DMS153 treated with DMSO at 0.1 percent for 48 hours (cell line): Measurements from ENCODE around the gene A3GALT2.
"Not testable (repeated sequence)": the region's sequence is repeated elsewhere in the genome, so short reads cannot be mapped to it uniquely, and the experiment has no call there.

Source experiments
- DNase-seq: peaks from one replicate; lab custom pipeline; 2025; ENCODE audit not compliant: unreplicated experiment; lab: John Stamatoyannopoulos, UW

Gene A3GALT2

DNA sequence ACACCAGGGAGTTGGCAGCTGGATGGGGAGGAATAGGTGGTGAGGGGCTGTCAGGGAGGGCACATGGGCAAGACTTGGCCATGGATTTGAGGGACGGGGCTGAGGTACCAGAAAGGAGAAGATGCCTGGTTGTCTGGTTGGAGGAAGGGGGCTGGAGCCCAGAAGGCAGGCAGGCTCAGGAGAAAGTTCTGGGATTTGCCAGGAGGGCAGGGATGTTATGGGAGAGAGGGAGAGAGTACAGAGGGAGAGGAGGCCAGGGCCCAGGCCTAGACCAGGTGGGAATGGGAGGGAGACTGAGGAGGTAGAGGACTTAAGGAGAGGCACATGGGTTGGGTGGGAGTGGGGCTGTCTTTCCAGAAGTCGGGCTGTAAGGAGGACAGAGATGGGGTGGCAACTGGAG lies 4.3 kb downstream of the A3GALT2 start:
- DNase-seq, result no peak

- DNase-seq, result no peak
These were observed 6.5 kb downstream of the A3GALT2 start for GRCh38 chr1:33314416-33314815.

- no peak for DNase-seq
These were observed 8.5 kb downstream of the A3GALT2 start for GRCh38 chr1:33312413-33312749.

GRCh38 chr1:33311706-33312412 lies 9.0 kb downstream of the A3GALT2 start:
- no peak for DNase-seq

GRCh38 chr1:33310702-33311101 lies 10.2 kb downstream of the A3GALT2 start:
- DNase-seq, result no peak

DNA sequence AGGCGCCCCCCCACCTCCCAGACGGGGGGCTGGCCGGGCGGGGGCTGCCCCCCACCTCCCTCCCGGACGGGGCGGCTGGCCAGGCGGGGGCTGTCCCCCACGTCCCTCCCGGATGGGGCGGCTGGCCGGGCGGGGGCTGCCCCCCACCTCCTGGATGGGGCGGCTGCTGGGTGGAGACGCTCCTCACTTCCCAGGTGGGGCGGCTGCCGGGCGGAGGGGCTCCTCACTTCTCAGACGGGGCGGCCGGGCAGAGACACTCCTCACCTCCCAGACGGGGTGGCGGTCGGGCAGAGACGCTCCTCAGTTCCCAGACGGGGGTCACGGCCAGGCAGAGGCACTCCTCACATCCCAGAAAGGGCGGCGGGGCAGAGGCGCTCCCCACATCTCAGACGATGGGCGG lies 11.5 kb downstream of the A3GALT2 start:
- DNase-seq, result not testable (repeated sequence)

DNA sequence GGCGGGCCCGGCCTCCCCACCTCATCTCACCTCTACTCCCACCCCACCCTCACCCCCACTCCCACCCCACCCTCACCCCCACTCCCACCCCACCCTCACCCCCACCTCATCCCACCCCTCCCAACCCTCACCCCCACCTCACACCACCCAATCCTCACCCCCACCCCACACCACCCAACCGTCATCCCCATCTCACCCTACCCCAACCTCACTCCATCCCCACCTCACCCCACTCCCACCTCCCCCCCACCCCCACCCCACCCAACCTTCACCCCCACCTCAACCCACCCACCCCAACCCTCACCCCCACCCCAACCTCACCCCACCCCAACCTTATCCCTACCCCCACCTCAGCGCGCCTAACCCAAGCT lies 13.4 kb downstream of the A3GALT2 start:
- no peak for DNase-seq

DNA sequence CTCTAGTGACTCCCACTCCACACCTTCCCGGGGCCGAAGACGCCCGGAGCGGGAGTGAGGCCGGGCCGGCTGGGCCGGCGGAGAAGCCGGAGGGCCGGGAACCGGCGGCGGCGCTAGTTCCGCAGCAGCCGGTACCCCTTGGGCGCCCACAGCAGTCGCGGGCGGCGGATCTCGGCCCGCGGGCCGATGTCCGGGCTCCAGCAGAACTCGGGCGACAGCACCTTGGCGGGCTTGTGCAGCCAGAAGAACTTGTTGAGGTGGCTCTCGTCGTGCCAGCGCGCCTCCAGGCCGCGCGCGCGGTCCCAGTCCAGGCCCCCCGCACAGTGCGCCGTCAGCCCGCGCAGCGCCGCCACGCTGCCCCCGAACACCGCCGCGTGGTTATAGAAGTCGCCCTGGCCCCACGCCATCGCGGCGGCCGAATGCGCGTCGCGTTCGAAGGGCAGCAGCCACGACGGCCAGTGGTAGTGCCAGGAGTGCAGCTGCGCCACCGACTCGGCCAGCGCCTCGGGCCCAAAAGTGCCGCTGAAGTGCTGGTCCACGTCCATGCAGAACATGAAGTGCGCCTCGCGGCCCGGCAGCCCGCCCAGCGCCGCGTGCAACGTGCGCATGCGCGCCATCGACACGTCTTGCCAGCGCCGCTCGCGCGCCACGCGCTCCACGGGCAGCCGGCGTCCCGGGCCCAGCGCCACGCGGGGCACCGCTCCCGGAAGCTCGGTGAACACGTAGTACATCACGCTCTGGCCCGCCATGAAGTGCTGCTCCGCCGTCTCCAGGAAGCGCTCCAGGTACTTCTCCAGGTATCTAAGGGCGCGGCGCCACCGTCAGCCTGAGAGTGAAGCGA lies 14.0 kb downstream of the A3GALT2 start:
- no peak for DNase-seq

DNA sequence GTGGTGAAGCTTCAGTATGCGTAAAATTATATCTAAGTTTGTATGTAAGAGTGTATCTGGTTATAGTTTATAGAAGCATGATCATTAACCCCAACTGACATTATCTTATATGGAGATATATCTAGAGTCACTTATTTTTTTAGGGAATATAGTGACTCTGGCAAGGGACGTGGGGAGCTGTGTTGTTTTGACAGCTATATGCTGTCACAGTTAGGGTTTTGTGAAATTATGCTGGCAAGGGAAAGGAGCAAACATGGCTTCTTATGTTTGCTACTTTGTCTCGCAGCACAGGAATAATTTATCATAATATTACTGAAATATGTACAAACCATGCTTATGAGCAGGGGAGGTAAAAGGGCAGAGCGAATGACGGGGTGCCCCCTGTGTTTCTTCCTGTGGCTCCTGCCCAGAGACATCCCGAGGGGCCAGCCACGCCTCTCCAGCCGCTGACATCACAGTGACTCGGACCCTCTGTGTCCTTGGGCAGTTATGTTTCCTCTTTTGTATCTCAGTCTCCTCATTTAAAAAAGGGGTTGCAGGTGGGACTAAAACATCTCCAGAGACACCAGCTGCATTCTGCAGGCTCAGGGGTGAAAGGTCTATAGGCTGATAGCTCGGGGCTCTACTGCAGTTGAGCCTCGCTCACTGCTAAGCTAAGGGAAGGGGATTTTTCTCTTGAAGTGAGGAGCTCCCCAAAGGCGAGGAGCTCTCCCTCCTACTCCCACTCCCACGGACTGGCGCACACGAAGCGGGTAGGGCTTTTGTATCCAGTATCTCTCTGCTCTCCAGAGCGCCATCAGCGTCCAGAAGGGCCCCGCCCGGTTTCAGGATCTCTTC lies 14.9 kb downstream of the A3GALT2 start:
- DNase-seq, result no peak

DNA sequence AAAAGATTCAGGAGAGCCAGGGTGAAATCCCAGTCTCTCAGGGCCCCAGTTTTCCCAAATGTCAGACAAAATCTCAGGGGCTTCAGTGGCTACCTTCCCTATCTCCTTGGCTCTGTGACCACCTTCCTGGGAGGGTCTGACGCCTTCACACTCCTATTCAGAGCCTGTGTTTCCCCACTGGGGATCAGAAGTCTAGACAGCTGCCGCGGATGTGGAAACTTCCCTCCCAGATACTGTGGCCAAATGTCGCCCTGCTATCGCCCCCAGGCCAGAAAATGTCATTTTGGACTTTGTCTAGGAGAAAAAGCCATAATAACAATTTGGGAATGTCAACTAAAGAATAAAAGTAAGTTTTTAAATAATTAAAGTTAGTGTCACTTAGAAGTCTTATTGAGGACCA lies 15.9 kb downstream of the A3GALT2 start:
- no peak for DNase-seq

- DNase-seq, result no peak
These were observed 18.6 kb downstream of the A3GALT2 start for GRCh38 chr1:33302325-33302724.

- no peak for DNase-seq
These were observed 19.5 kb downstream of the A3GALT2 start for GRCh38 chr1:33301273-33301984.

- no peak for DNase-seq
These were observed 20.2 kb downstream of the A3GALT2 start for GRCh38 chr1:33300673-33301072.

DNA sequence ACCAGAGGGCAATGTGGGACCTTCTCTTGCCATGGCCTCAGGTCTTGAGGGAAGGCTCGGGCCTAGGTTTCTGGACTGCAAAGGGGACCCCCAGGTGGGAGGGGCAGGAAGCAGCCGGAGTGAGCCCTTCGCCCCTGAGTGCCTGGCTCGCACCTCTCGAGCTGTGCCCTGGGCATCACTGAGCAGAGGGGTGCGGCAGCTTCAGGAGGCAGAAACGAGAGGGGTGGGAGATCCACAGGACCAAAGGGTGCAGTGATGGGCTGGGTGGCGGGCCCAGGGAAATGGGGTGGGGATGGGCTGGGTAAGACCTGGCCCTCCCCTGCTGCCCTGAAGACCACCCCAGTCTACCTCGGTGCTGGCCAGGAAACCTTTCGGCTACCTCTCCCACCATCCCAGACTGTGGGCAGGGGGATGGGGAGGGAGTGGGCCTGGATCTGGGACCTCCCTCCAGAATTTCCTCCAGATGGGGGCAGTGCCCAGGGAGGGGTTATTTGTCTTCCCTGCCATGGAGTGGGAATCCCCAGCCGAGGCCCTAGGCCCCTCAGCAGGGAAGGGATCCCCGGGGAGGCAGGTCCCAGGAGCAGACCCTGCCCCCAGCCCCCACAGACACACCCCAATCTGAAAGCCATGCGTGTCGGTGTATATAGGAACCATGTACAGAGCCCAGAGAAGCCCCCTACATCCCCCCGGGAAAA lies 21.3 kb downstream of the A3GALT2 start:
- no peak for DNase-seq

DNA sequence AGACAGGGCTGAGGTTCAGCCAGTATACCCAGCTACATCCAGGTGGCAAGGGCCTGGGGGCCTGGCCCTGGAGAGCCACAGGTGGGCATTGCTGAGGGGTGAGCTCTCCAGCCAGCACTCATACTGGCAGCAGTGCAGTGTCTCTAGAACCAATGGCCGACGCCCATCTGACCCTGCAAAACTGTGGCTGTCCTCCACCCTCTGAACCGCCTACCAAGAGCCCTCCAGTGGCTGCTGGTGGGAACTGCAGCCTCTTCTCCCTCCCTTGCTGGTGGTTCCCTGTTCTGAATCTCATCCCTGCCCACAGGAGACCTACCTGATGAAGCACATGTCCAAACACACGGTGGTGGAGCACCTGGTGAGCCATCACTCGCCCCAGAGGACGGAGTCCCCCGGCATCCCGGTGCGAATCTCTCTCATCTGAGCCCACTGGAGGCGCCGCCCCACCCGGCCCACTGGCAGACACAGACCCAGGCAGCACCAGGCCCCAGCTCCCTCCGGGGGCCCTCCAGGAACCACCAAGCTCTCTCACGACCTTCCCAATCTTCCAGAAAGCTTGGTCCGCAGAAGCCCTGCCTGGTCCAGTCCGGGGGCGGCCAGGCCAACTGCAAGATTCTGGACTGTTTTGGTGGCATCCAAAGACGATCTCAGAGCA lies 22.1 kb downstream of the A3GALT2 start:
- DNase-seq, result no peak

DNA sequence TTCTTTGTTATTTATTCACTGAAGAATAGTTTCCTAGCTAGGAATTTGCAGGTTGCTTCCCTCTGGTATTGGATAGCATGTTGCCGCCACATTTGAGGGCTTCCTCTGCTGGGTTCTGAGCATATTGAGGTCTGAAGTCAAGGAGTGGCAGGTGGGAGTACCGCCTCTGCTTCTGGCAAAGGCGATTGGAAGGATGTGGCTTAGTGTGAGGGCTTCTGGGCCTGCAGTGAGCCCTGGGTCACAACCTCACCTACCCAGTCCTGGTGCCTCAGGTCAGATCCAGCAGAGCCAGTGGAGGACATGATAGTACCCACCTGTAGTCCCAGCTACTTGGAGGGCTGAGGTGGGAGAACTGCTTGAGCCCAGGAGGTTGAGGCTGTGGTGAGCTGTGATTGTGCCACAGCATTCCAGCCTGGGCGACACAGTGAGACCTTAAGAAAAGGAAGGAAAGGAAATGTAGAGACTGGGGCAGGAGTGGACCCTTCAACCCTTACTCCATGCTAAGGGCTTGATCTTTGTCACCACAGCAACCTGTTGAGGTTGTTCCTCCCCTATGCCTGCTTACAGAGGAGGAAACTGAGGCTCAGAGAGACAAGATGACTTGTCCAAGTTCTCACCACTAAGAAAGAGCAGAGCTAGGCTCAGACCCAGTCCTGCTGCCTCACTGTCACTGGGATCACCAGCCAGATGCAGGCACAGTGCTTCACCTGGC lies 22.8 kb downstream of the A3GALT2 start:
- DNase-seq, result no peak

DNA sequence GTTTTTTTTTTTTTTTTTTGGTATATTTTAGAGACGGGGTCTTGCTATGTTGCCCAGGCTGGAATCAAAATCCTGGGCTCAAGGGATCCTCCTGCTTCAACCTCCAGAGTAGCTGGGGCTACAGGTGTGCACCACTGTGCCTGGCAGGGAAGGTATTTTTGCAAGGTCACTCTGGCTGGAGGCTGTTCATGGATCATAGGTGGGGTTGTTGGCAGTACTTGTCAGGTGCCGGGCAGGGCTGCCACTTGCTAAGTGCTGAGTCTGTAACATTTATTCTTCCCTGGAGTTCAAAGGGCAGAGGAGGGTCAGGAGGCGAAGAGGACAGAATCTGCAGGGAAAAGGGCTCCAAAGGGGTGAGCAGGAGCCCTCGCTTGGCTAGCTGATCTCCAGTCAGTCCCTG lies 24.1 kb downstream of the A3GALT2 start:
- DNase-seq, result no peak

GRCh38 chr1:33296082-33296458 lies 24.8 kb downstream of the A3GALT2 start:
- DNase-seq, result no peak

DNA sequence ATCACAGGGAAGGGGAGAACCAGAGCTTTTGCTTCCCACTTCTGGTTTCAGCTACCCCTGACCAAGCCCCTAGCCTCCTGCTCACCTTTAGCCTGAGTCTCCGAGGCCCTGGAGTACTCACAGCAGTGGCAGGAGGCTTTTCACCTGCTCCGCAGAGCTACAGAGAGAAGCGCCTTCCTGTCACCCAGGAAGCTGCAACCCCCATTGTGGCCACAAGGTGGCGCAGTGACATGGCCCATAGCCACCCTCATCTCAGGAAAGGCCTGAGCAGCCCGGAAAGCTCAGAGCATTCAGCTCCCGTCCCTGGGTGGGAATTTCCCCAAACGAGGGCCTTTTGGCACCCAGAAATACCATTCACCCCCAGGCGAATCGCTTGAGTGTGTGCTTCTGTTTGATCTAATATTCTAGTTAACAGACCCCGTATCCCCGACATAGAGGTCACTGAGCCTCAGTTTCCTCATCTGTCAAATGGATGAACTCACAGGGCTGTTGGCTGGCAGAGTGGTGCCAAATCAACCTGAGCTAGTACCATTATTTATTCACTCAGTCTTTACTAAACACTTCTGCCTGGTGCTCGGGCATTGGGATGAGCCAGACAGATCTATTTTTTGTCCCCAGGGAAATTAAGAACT lies 25.3 kb downstream of the A3GALT2 start:
- peak; percentile 85 for DNase-seq
